SU-DHL-6 (cell line): ENCODE data around the gene GART.
"Not testable (repeated sequence)": the region's sequence is repeated elsewhere in the genome, so short reads cannot be mapped to it uniquely, and the experiment has no call there.

Experiments used
- H2AFZ ChIP-seq: fragments of 200-600 bp; sonication (generic); 2 replicates; pipeline ENCODE4 v1.6.1; 2014; ENCODE audit warnings: low read depth, mild to moderate bottlenecking, moderate library complexity, mixed read lengths, antibody characterized with exemption, low read length; ENCODE audit not compliant: severe bottlenecking
- H3F3A ChIP-seq: fragments of 200-600 bp; shearing (Covaris generic); 2 replicates; pipeline ENCODE4 v1.6.0; 2016; ENCODE audit warnings: antibody characterized with exemption, mild to moderate bottlenecking; ENCODE audit not compliant: insufficient read depth
- H3K27ac ChIP-seq: fragments of 200-600 bp; sonication (generic); 2 replicates; pipeline ENCODE4 v1.5.1; 2016; ENCODE audit warnings: low read depth, mild to moderate bottlenecking, low read length, moderate library complexity, mixed read lengths
- H3K27me3 ChIP-seq: fragments of 200-600 bp; sonication (generic), shearing (Covaris generic); 2 replicates; pipeline ENCODE4 v1.6.0; 2014; ENCODE audit warnings: mild to moderate bottlenecking, low read length
- H3K36me3 ChIP-seq: fragments of 200-600 bp; sonication (generic); 2 replicates; pipeline ENCODE4 v1.6.1; 2014; ENCODE audit warnings: mild to moderate bottlenecking, low read length, mixed read lengths
- H3K4me2 ChIP-seq: fragments of 300-600, 200-600 bp; shearing (Covaris generic), sonication (generic); 2 replicates; pipeline ENCODE4 v1.6.0; 2014; ENCODE audit warnings: low read length, low read depth, mild to moderate bottlenecking; ENCODE audit not compliant: poor library complexity, severe bottlenecking
- H3K4me3 ChIP-seq: fragments of 200-600 bp; sonication (generic); 2 replicates; pipeline ENCODE4 v1.5.1; 2014; ENCODE audit warnings: antibody characterized with exemption, low read length, mild to moderate bottlenecking, mixed read lengths; ENCODE audit not compliant: insufficient read depth, poor library complexity, severe bottlenecking
- H3K79me2 ChIP-seq: fragments of 200-600 bp; sonication (generic); 2 replicates; pipeline ENCODE4 v1.6.1; 2014; ENCODE audit warnings: mild to moderate bottlenecking, low read length, moderate library complexity; ENCODE audit not compliant: insufficient read depth
- H3K9ac ChIP-seq: fragments of 200-600 bp; sonication (generic); 2 replicates; pipeline ENCODE4 v1.7.0; 2014; ENCODE audit warnings: mild to moderate bottlenecking, low read length
- H3K9me2 ChIP-seq: fragments of 200-600 bp; sonication (generic); replicated peaks from 2 replicates; pipeline ENCODE4 v1.6.1; 2014; ENCODE audit warnings: low read length; ENCODE audit not compliant: insufficient read depth
- H3K9me3 ChIP-seq: fragments of 200-600 bp; sonication (generic); 2 replicates; pipeline ENCODE4 v1.6.1; 2014; ENCODE audit warnings: low read length, mixed read lengths; ENCODE audit not compliant: insufficient read depth
- H4K20me1 ChIP-seq: fragments of 200-600 bp; sonication (generic); 2 replicates; pipeline ENCODE4 v1.6.1; 2014; ENCODE audit warnings: low read depth, mild to moderate bottlenecking, antibody characterized with exemption, low read length, moderate library complexity, mixed read lengths
- CTCF ChIP-seq: fragments of 200-600 bp; sonication (generic); IDR thresholded peaks from one replicate; pipeline ENCODE4 v1.5.1; 2017; ENCODE audit warnings: antibody characterized with exemption, mild to moderate bottlenecking, low read length, moderate library complexity; ENCODE audit not compliant: insufficient read depth, poor library complexity, severe bottlenecking
- EZH2phosphoT487 ChIP-seq: fragments of 200-600 bp; sonication (generic), shearing (Covaris generic); conservative IDR thresholded peaks from 2 replicates; pipeline ENCODE4 v1.6.1; 2018; ENCODE audit warnings: mild to moderate bottlenecking, antibody characterized with exemption, low read length, moderate library complexity, mixed read lengths

Gene GART

GRCh38 chr21:33473344-33473743 is 68.6 kb downstream of the GART start:
- Histone ChIP-seq H3F3A (0 out of 2 replicates have a peak, but pooled peaks cover 2% of the 10 kb centered on the region), H4K20me1 (no peaks in the 10 kb centered on the region), H3K27me3 (no peaks in the 10 kb centered on the region), H3K9ac (no peak overlapping the region), H3K4me3 (no peak overlapping the region), H3K27ac (no peak overlapping the region), H3K79me2 (peaks cover 66% of the 10 kb centered on the region), H3K36me3 (0 out of 2 replicates have a peak, but pooled peaks cover 3% of the 10 kb centered on the region), H3K9me3 (no peaks in the 10 kb centered on the region), H3K9me2 (no peaks in the 10 kb centered on the region), H2AFZ (no peak overlapping the region), H3K4me2 (no peak overlapping the region)
- TF ChIP-seq EZH2phosphoT487, result no peak
- no peak for TF ChIP-seq CTCF

GRCh38 chr21:33470701-33471100 is 71.2 kb downstream of the GART start:
- H3K27ac ChIP-seq, result no peak overlapping the region
- H2AFZ ChIP-seq, result no peak overlapping the region
- TF ChIP-seq EZH2phosphoT487 (no peak), CTCF (no peak)
- no peak overlapping the region for H3K4me2 ChIP-seq
- H3K36me3 ChIP-seq, result peaks cover 9% of the 10 kb centered on the region; the same call in 1 of the 2 replicates
- no peaks in the 10 kb centered on the region for H3K27me3 ChIP-seq
- no peaks in the 10 kb centered on the region for H3K9me3 ChIP-seq
- no peak overlapping the region for H3K9ac ChIP-seq
- H4K20me1 ChIP-seq, result no peaks in the 10 kb centered on the region; the same call in 1 of the 2 replicates
- no peaks in the 10 kb centered on the region for H3K9me2 ChIP-seq
- no peak overlapping the region for H3K4me3 ChIP-seq
- H3K79me2 ChIP-seq, result peaks cover 47% of the 10 kb centered on the region
- 0 out of 2 replicates have a peak, but pooled peaks cover 4% of the 10 kb centered on the region for H3F3A ChIP-seq

GRCh38 chr21:33469183-33469582 is 72.7 kb downstream of the GART start:
- Histone ChIP-seq H3K36me3 (peaks cover 17% of the 10 kb centered on the region; the same call in 1 of the 2 replicates), H3K79me2 (peaks cover 43% of the 10 kb centered on the region), H3F3A (peaks cover 12% of the 10 kb centered on the region; the same call in 1 of the 2 replicates)
- H3K9me3 ChIP-seq, H3K9me2 ChIP-seq, H3K4me2 ChIP-seq, H3K4me3 ChIP-seq, H3K9ac ChIP-seq, H3K27me3 ChIP-seq, H2AFZ ChIP-seq, H3K27ac ChIP-seq, H4K20me1 ChIP-seq: not testable (repeated sequence)

DNA sequence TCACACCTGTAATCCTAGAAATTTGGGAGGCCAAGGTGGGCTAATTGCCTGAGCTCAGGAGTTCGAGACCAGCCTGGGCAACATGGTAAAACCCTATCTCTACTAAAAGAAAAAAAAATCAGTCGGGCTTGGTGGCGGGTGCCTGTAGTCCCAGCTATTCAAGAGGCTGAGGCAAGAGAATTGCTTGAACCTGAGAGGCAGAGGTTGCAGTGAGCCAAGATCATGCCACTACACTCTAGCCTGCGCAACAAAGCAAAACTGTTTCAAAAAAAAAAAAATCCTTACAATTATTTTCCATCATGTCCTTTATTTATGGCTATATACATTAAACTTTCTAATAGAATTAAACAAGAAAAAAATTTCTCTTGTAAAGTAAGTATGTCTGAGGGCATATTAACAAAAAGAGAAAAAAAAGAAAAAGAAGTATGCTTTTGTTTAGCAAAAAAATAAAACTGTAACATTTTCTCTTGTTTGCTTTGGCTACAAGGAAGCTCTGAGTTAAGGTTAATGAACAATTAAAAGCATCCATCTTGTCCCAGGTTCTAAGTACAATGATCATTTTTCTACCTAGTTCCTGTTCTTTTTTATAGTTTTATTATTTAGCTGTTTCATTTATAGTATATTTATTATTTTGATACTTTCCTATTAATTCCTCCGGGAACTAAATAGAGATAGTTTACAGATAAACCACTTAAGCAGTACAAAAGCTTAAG is 80.2 kb downstream of the GART start:
- no peaks in the 10 kb centered on the region; the same call in 1 of the 2 replicates for H4K20me1 ChIP-seq
- no peaks in the 10 kb centered on the region for H3K9me3 ChIP-seq
- H3K4me2 ChIP-seq, result no peak overlapping the region
- H3F3A ChIP-seq, result peaks cover 14% of the 10 kb centered on the region; the same call in 1 of the 2 replicates
- no peaks in the 10 kb centered on the region for H3K9me2 ChIP-seq
- H3K36me3 ChIP-seq, result peaks cover 14% of the 10 kb centered on the region; the same call in 1 of the 2 replicates
- H3K9ac ChIP-seq, result no peak overlapping the region
- H3K27ac ChIP-seq, result no peak overlapping the region
- H3K4me3 ChIP-seq, result no peak overlapping the region
- no peak overlapping the region for H2AFZ ChIP-seq
- H3K79me2 ChIP-seq, result no peaks in the 10 kb centered on the region
- H3K27me3 ChIP-seq, result no peaks in the 10 kb centered on the region
- TF ChIP-seq EZH2phosphoT487 (no peak), CTCF (no peak)
